Nephron (organoid): ENCODE results near the gene AHCTF1.
"Not testable (repeated sequence)": the region's sequence is repeated elsewhere in the genome, so short reads cannot be mapped to it uniquely, and the experiment has no call there.

Experiments
- H3K27ac Mint-ChIP-seq, 3 experiments: 2 replicates each; pipeline ENCODE4 v1.8.0; 2020; ENCODE audit warnings: mixed read lengths in 3 of 3, mild to moderate bottlenecking in 2 of 3, moderate library complexity in 1 of 3
- H3K27me3 Mint-ChIP-seq: 2 replicates; pipeline ENCODE4 v1.8.0; 2021; ENCODE audit warnings: low read depth, mild to moderate bottlenecking, moderate library complexity, mixed read lengths
- H3K36me3 Mint-ChIP-seq: 2 replicates; pipeline ENCODE4 v1.8.0; 2020; ENCODE audit warnings: low read depth, mixed read lengths
- H3K4me1 Mint-ChIP-seq: 2 replicates; pipeline ENCODE4 v1.8.0; 2020; ENCODE audit warnings: mixed read lengths
- H3K4me3 Mint-ChIP-seq, 3 experiments: 2 replicates each; pipeline ENCODE4 v1.8.0; 2020; ENCODE audit warnings: mild to moderate bottlenecking in 3 of 3, mixed read lengths in 3 of 3, moderate library complexity in 2 of 3
- H3K9me3 Mint-ChIP-seq: 2 replicates; pipeline ENCODE4 v1.8.0; 2020; ENCODE audit warnings: mixed read lengths
- CTCF ChIP-seq, 3 experiments: fragments of 200-600 bp; sonication (generic); IDR thresholded peaks; one replicate each; pipeline ENCODE4 v1.5.0; 2021; ENCODE audit warnings: antibody characterized with exemption in 3 of 3; ENCODE audit not compliant: unreplicated experiment in 3 of 3

Gene AHCTF1

GRCh38 chr1:246925997-246926626 is 5.6 kb downstream of the AHCTF1 start:
- peaks cover 5% of the 10 kb centered on the region for H3K9me3 Mint-ChIP-seq
- H3K27me3 Mint-ChIP-seq: no peaks in the 10 kb centered on the region
- no peak for TF ChIP-seq CTCF (IDR thresholded peaks at IDR 0.05; ENCODE audit: unreplicated experiment in 3 of 3)
- H3K36me3 Mint-ChIP-seq: peaks cover 63% of the 10 kb centered on the region
- H3K4me1 Mint-ChIP-seq: peaks cover 35% of the 10 kb centered on the region
- peak overlapping the region in 1 of 3 experiments; percentile 69 for H3K27ac Mint-ChIP-seq
- H3K4me3 Mint-ChIP-seq: no peak overlapping the region

GRCh38 chr1:246923900-246924299 is 7.8 kb downstream of the AHCTF1 start:
- peaks cover 59% of the 10 kb centered on the region for H3K36me3 Mint-ChIP-seq
- H3K4me3 Mint-ChIP-seq: no peak overlapping the region
- H3K4me1 Mint-ChIP-seq: peaks cover 25% of the 10 kb centered on the region
- H3K27ac Mint-ChIP-seq: peak overlapping the region in 1 of 3 experiments; percentile 9
- no peak for TF ChIP-seq CTCF (IDR thresholded peaks at IDR 0.05; ENCODE audit: unreplicated experiment in 3 of 3)
- H3K9me3 Mint-ChIP-seq: peaks cover 5% of the 10 kb centered on the region
- H3K27me3 Mint-ChIP-seq: no peaks in the 10 kb centered on the region

- Mint-ChIP-seq H3K27me3 (no peaks in the 10 kb centered on the region), H3K4me1 (peaks cover 21% of the 10 kb centered on the region), H3K4me3 (no peak overlapping the region), H3K36me3 (peaks cover 59% of the 10 kb centered on the region), H3K9me3 (peaks cover 5% of the 10 kb centered on the region), H3K27ac (peak overlapping the region in 1 of 3 experiments; percentile 9)
- no peak for TF ChIP-seq CTCF (IDR thresholded peaks at IDR 0.05; ENCODE audit: unreplicated experiment in 3 of 3)
Measured at GRCh38 chr1:246923482-246923881, 8.3 kb downstream of the AHCTF1 start.

GRCh38 chr1:246921481-246921880 is 10.3 kb downstream of the AHCTF1 start:
- Mint-ChIP-seq H3K27ac (no peak overlapping the region), H3K4me1 (peaks cover 17% of the 10 kb centered on the region), H3K4me3 (no peak overlapping the region), H3K27me3 (no peaks in the 10 kb centered on the region), H3K36me3 (peaks cover 55% of the 10 kb centered on the region), H3K9me3 (peaks cover 5% of the 10 kb centered on the region)
- TF ChIP-seq CTCF (IDR thresholded peaks at IDR 0.05; ENCODE audit: unreplicated experiment in 3 of 3): no peak

- H3K27ac Mint-ChIP-seq: no peak overlapping the region
- TF ChIP-seq CTCF (IDR thresholded peaks at IDR 0.05; ENCODE audit: unreplicated experiment in 3 of 3): no peak
- no peak overlapping the region for H3K4me3 Mint-ChIP-seq
- peaks cover 9% of the 10 kb centered on the region for H3K4me1 Mint-ChIP-seq
- H3K27me3 Mint-ChIP-seq: no peaks in the 10 kb centered on the region
- no peaks in the 10 kb centered on the region for H3K9me3 Mint-ChIP-seq
- peaks cover 52% of the 10 kb centered on the region for H3K36me3 Mint-ChIP-seq
Measured at GRCh38 chr1:246919902-246920301, 11.8 kb downstream of the AHCTF1 start.

GRCh38 chr1:246916026-246916923 is 15.5 kb downstream of the AHCTF1 start:
- H3K4me1 Mint-ChIP-seq, H3K4me3 Mint-ChIP-seq, H3K27me3 Mint-ChIP-seq, H3K9me3 Mint-ChIP-seq, H3K27ac Mint-ChIP-seq: not testable (repeated sequence)
- H3K36me3 Mint-ChIP-seq: peaks cover 56% of the 10 kb centered on the region
